GM21447 (cell line): ENCODE results near the gene EVX1.

Experiments
- ATAC-seq: cut with Tn5 transposase; IDR thresholded peaks from one replicate; pipeline ENCODE4 v1.9.1; 2021; ENCODE audit not compliant: unreplicated experiment

EVX1 gene

GRCh38 chr7:27224983-27225934 is 17.3 kb upstream of the EVX1 start:
- ATAC-seq: no peak

- no peak for ATAC-seq
Measured at GRCh38 chr7:27229448-27229847, 13.2 kb upstream of the EVX1 start.

GRCh38 chr7:27235387-27236311 is 7.0 kb upstream of the EVX1 start:
- no peak for ATAC-seq

- no peak for ATAC-seq
Measured at GRCh38 chr7:27237735-27238334, 4.8 kb upstream of the EVX1 start.

GRCh38 chr7:27238979-27239386 is 3.6 kb upstream of the EVX1 start:
- no peak for ATAC-seq

- ATAC-seq: no peak
Measured at GRCh38 chr7:27239387-27240014, 3.1 kb upstream of the EVX1 start.

- ATAC-seq: no peak
Measured at GRCh38 chr7:27240015-27240731, 2.4 kb upstream of the EVX1 start.

- no peak for ATAC-seq
Measured at GRCh38 chr7:27241189-27242056, 1.2 kb upstream of the EVX1 start.

GRCh38 chr7:27242154-27242553 is 448 bp upstream of the EVX1 start:
- no peak for ATAC-seq

- no peak for ATAC-seq
Measured at GRCh38 chr7:27243340-27244163, 950 bp downstream of the EVX1 start.

- ATAC-seq: no peak
Measured at GRCh38 chr7:27244488-27245123, 2.0 kb downstream of the EVX1 start.

- ATAC-seq: no peak
Measured at GRCh38 chr7:27245124-27245797, 2.7 kb downstream of the EVX1 start.

- ATAC-seq: no peak
Measured at GRCh38 chr7:27245798-27246691, 3.4 kb downstream of the EVX1 start.

GRCh38 chr7:27247000-27247399 is 4.4 kb downstream of the EVX1 start:
- ATAC-seq: no peak

- no peak for ATAC-seq
Measured at GRCh38 chr7:27247452-27248426, 5.1 kb downstream of the EVX1 start.
